Cardiac atrium fibroblast (primary cell): ENCODE data around the gene NEMP1. TPM values are rescaled to one million over a fixed set of nuclear protein-coding genes. Genes with fewer than 3 reads are reported as not detected.

Source experiments
- total RNA-seq: library from RNA; depleted of rRNA; stranded (reverse); fragments of >200 nt; gene quantifications from 2 replicates; pipeline ENCODE4 v1.2.3, GENCODE V29; 2015

Gene NEMP1
- total RNA-seq: 2.0 and 4.9 TPM in 2 replicates

GRCh38 chr12:57078519-57079404 lies at the start of gene NEMP1:
Gene NEMP1 (minus strand): TSS chr12:57078791. CDS start chr12:57078745, 46 bp downstream.

GRCh38 chr12:57127726-57128518 lies 49.3 kb upstream of the NEMP1 start, which contains the start of gene LRP1:
Gene LRP1 (plus strand): TSS chr12:57128483. CDS start chr12:57128965, 482 bp downstream.

GRCh38 chr12:57111031-57111734 lies 32.6 kb upstream of the NEMP1 start, which contains the start of gene STAT6:
Gene STAT6 (minus strand): TSS chr12:57111362. CDS start chr12:57108278, 3,084 bp downstream.

GRCh38 chr12:57088354-57089270 lies 10.0 kb upstream of the NEMP1 start, which contains the start of gene NAB2:
Gene NAB2 (plus strand): TSS chr12:57089114. CDS start chr12:57089272, 158 bp downstream.

GRCh38 chr12:57049890-57050289 lies 28.7 kb downstream of the NEMP1 start, which contains the start of gene MYO1A:
Gene MYO1A (minus strand): TSS chr12:57050129. CDS start chr12:57048323, 1,806 bp downstream.

GRCh38 chr12:57016348-57016747 lies 62.2 kb downstream of the NEMP1 start, which contains the start of gene TAC3:
Gene TAC3 (minus strand): TSS chr12:57016529. CDS start chr12:57015797, 732 bp downstream.

GRCh38 chr12:57005980-57006808 lies 72.4 kb downstream of the NEMP1 start, which contains the start of gene ZBTB39:
Gene ZBTB39 (minus strand): TSS chr12:57006546. CDS start chr12:57004917, 1,629 bp downstream.

Other genes starting within 250 kb of the NEMP1 start
- gene SDR9C7, start 144.4 kb downstream of the NEMP1 start, total RNA-seq: not detected in 2 replicates
- not detected in 2 replicates for gene RDH16, start 121.2 kb downstream of the NEMP1 start, total RNA-seq
- gene ZBTB39, start 72.2 kb downstream of the NEMP1 start, total RNA-seq: 2.0 and 4.4 TPM in 2 replicates
- 0.32 TPM in 1 of 2 replicates, not detected in the other for gene TAC3, start 62.3 kb downstream of the NEMP1 start, total RNA-seq
- gene MYO1A, start 28.7 kb downstream of the NEMP1 start, total RNA-seq: not detected in 2 replicates
- 39.7 and 40.6 TPM in 2 replicates for gene NAB2, start 10.3 kb upstream of the NEMP1 start, total RNA-seq
- 100 and 101 TPM in 2 replicates for gene STAT6, start 32.6 kb upstream of the NEMP1 start, total RNA-seq
- gene LRP1, start 49.7 kb upstream of the NEMP1 start, total RNA-seq: 236 and 285 TPM in 2 replicates
- gene LRP1-AS, start 68.8 kb upstream of the NEMP1 start, total RNA-seq: not detected in 2 replicates
- 13.7 and 23.3 TPM in 2 replicates for gene NXPH4, start 138.0 kb upstream of the NEMP1 start, total RNA-seq
- gene SHMT2, start 150.9 kb upstream of the NEMP1 start, total RNA-seq: 205 TPM in 2 replicates
- not detected in 2 replicates for gene STAC3, start 172.4 kb upstream of the NEMP1 start, total RNA-seq